Mesenchymal stem cell (in vitro differentiated cells and primary cell): ENCODE data around the gene ASB2.

ENCODE experiments used
- DNase-seq: peaks from one replicate; pipeline ENCODE4 v3.0.0-alpha.2; 2013
- H2AFZ ChIP-seq: one replicate; pipeline ENCODE4 v1.6.1; 2013; ENCODE audit warnings: low read depth, mild to moderate bottlenecking, control low read depth, inconsistent platforms, low read length, moderate library complexity
- H2AK5ac ChIP-seq: 2 replicates; pipeline ENCODE4 v1.6.1; 2013; ENCODE audit warnings: low read length, moderate library complexity, mild to moderate bottlenecking, inconsistent platforms; ENCODE audit not compliant: severe bottlenecking
- H2BK120ac ChIP-seq: one replicate; pipeline ENCODE4 v1.6.1; 2013; ENCODE audit warnings: low read depth, mild to moderate bottlenecking, inconsistent platforms, low read length, moderate library complexity
- H2BK12ac ChIP-seq, 2 experiments: one replicate each; pipeline ENCODE4 v1.6.1; 2013; ENCODE audit warnings: inconsistent platforms in 2 of 2, low read length in 2 of 2, mild to moderate bottlenecking in 2 of 2, moderate library complexity in 2 of 2, control low read depth in 1 of 2
- H2BK15ac ChIP-seq: one replicate; pipeline ENCODE4 v1.6.1; 2013; ENCODE audit warnings: mild to moderate bottlenecking, low read depth, inconsistent platforms; ENCODE audit not compliant: poor library complexity, severe bottlenecking
- H2BK5ac ChIP-seq: 2 replicates; pipeline ENCODE4 v1.6.1; 2013; ENCODE audit warnings: low read depth, mild to moderate bottlenecking, low read length, control low read depth, inconsistent platforms; ENCODE audit not compliant: poor library complexity, severe bottlenecking
- H3K14ac ChIP-seq, 2 experiments: one replicate each; pipeline ENCODE4 v1.6.1; 2013; ENCODE audit warnings: inconsistent platforms in 2 of 2, low read length in 2 of 2, control low read depth in 1 of 2, mild to moderate bottlenecking in 1 of 2, moderate library complexity in 1 of 2
- H3K18ac ChIP-seq, 2 experiments: one replicate each; pipeline ENCODE4 v1.6.1; 2013; ENCODE audit warnings: inconsistent platforms in 2 of 2, low read length in 2 of 2, control low read depth in 1 of 2, low read depth in 1 of 2, mild to moderate bottlenecking in 1 of 2
- H3K23ac ChIP-seq, 2 experiments: one replicate each; pipeline ENCODE4 v1.6.1; 2013; ENCODE audit warnings: inconsistent platforms in 2 of 2, low read length in 2 of 2, mild to moderate bottlenecking in 2 of 2, moderate library complexity in 2 of 2, control low read depth in 1 of 2
- H3K27ac ChIP-seq: 2 replicates; pipeline ENCODE4 v1.5.1; 2013; ENCODE audit warnings: mild to moderate bottlenecking, moderate library complexity, low read length, control low read depth, inconsistent platforms; ENCODE audit not compliant: poor library complexity, severe bottlenecking
- H3K27me3 ChIP-seq, 2 experiments: 2 replicates each; pipeline versions ENCODE4 v1.6.1 to v1.7.0; 2013; ENCODE audit warnings: low read length in 2 of 2, mild to moderate bottlenecking in 2 of 2, moderate library complexity in 2 of 2, control low read depth in 1 of 2, inconsistent platforms in 1 of 2; ENCODE audit not compliant: control insufficient read depth in 1 of 2, insufficient read depth in 1 of 2
- H3K36me3 ChIP-seq, 2 experiments: 2 replicates each; pipeline versions ENCODE4 v1.6.1 to v1.7.0; 2013; ENCODE audit warnings: low read length in 2 of 2, control low read depth in 1 of 2, inconsistent platforms in 1 of 2, low read depth in 1 of 2, mild to moderate bottlenecking in 1 of 2; ENCODE audit not compliant: insufficient read depth in 2 of 2, control insufficient read depth in 1 of 2
- H3K4ac ChIP-seq, 2 experiments: one replicate each; pipeline ENCODE4 v1.6.1; 2013; ENCODE audit warnings: inconsistent platforms in 2 of 2, low read length in 2 of 2, mild to moderate bottlenecking in 2 of 2, moderate library complexity in 2 of 2, control low read depth in 1 of 2, low read depth in 1 of 2
- H3K4me1 ChIP-seq: 2 replicates; pipeline ENCODE4 v1.6.1; 2013; ENCODE audit warnings: low read depth, low read length, control low read depth; ENCODE audit not compliant: control insufficient read depth, insufficient read depth
- H3K4me2 ChIP-seq: 2 replicates; pipeline ENCODE4 v1.6.1; 2013; ENCODE audit warnings: low read length, mild to moderate bottlenecking, inconsistent platforms; ENCODE audit not compliant: poor library complexity, severe bottlenecking
- H3K4me3 ChIP-seq, 2 experiments: 2 replicates each; pipeline versions ENCODE4 v1.5.1 to v1.7.0; 2013; ENCODE audit warnings: low read length in 2 of 2, mild to moderate bottlenecking in 2 of 2, control low read depth in 1 of 2, low read depth in 1 of 2; ENCODE audit not compliant: insufficient read depth in 1 of 2
- H3K79me1 ChIP-seq: replicated peaks from 2 replicates; pipeline ENCODE4 v1.6.1; 2013; ENCODE audit warnings: mild to moderate bottlenecking, control low read depth, low read length, inconsistent platforms; ENCODE audit not compliant: poor library complexity, severe bottlenecking
- H3K9ac ChIP-seq: 2 replicates; pipeline ENCODE4 v1.7.0; 2013; ENCODE audit warnings: mild to moderate bottlenecking, low read length, moderate library complexity
- H3K9me3 ChIP-seq: 2 replicates; pipeline ENCODE4 v1.7.0; 2013; ENCODE audit warnings: mild to moderate bottlenecking, low read length; ENCODE audit not compliant: control insufficient read depth
- H4K8ac ChIP-seq: one replicate; pipeline ENCODE4 v1.6.1; 2013; ENCODE audit warnings: inconsistent platforms, mild to moderate bottlenecking, low read length, moderate library complexity
- H4K91ac ChIP-seq: one replicate; pipeline ENCODE4 v1.6.1; 2013; ENCODE audit warnings: mild to moderate bottlenecking, low read length, inconsistent platforms
- WGBS: methylation state at CpG from one replicate; pipeline ENCODE4 v1.1.7; 2013; ENCODE audit warnings: mixed read lengths; 5-methylcytosine and 5-hydroxymethylcytosine counted together

ASB2 gene

GRCh38 chr14:94022532-94023411 lies 46.4 kb upstream of the ASB2 start:
- Histone ChIP-seq H3K14ac (no peak overlapping the region), H2BK5ac (no peak overlapping the region), H3K18ac (no peak overlapping the region), H4K8ac (no peak overlapping the region), H2BK120ac (no peak overlapping the region), H2BK12ac (no peak overlapping the region), H3K27me3 (peaks cover 6 to 14% of the 10 kb centered on the region in 2 experiments), H3K27ac (no peak overlapping the region), H2BK15ac (no peak overlapping the region), H2AK5ac (no peak overlapping the region), H4K91ac (no peak overlapping the region), H3K36me3 (no peaks in the 10 kb centered on the region), H3K4me2 (no peak overlapping the region), H3K4ac (no peak overlapping the region), H3K4me1 (peaks cover 22% of the 10 kb centered on the region), H2AFZ (no peak overlapping the region), H3K23ac (no peak overlapping the region), H3K79me1 (peaks cover 13% of the 10 kb centered on the region), H3K4me3 (no peak overlapping the region), H3K9me3 (no peaks in the 10 kb centered on the region), H3K9ac (no peak overlapping the region)
- DNase-seq, result no peak
- 77% methylated on average over 10 of the region's 10 CpGs for WGBS

GRCh38 chr14:94021416-94022157 lies 45.2 kb upstream of the ASB2 start:
- no peak overlapping the region for H2BK12ac ChIP-seq
- no peak overlapping the region for H3K18ac ChIP-seq
- H2AK5ac ChIP-seq, result no peak overlapping the region
- no peak overlapping the region for H3K23ac ChIP-seq
- H3K27me3 ChIP-seq, result peaks cover 15 to 26% of the 10 kb centered on the region in 2 experiments
- H3K4me1 ChIP-seq, result peaks cover 11% of the 10 kb centered on the region
- H2AFZ ChIP-seq, result no peak overlapping the region
- no peaks in the 10 kb centered on the region for H3K36me3 ChIP-seq
- no peak overlapping the region for H3K4me3 ChIP-seq
- H3K4me2 ChIP-seq, result no peak overlapping the region
- no peak overlapping the region for H2BK5ac ChIP-seq
- no peak overlapping the region for H3K4ac ChIP-seq
- 71% methylated on average over 9 of the region's 10 CpGs for WGBS
- no peak overlapping the region for H2BK15ac ChIP-seq
- H3K27ac ChIP-seq, result peak overlapping the region; percentile 17
- no peak overlapping the region for H2BK120ac ChIP-seq
- H3K9ac ChIP-seq, result no peak overlapping the region
- H3K9me3 ChIP-seq, result no peaks in the 10 kb centered on the region
- H4K91ac ChIP-seq, result no peak overlapping the region
- H4K8ac ChIP-seq, result no peak overlapping the region
- peaks cover under 1% of the 10 kb centered on the region for H3K79me1 ChIP-seq
- no peak overlapping the region for H3K14ac ChIP-seq
- DNase-seq, result no peak

GRCh38 chr14:94021001-94021400 lies 44.6 kb upstream of the ASB2 start:
- Histone ChIP-seq H3K4me3 (no peak overlapping the region), H2AK5ac (no peak overlapping the region), H3K4me1 (peaks cover 10% of the 10 kb centered on the region), H3K27me3 (peaks cover 20 to 31% of the 10 kb centered on the region in 2 experiments), H3K23ac (no peak overlapping the region), H3K36me3 (no peaks in the 10 kb centered on the region), H3K79me1 (no peaks in the 10 kb centered on the region), H3K14ac (no peak overlapping the region), H3K9ac (no peak overlapping the region), H2BK15ac (no peak overlapping the region), H3K4me2 (no peak overlapping the region), H2BK5ac (no peak overlapping the region), H4K91ac (no peak overlapping the region), H2AFZ (no peak overlapping the region), H3K18ac (no peak overlapping the region), H2BK12ac (no peak overlapping the region), H3K27ac (peak overlapping the region; percentile 17), H4K8ac (no peak overlapping the region), H2BK120ac (no peak overlapping the region), H3K9me3 (no peaks in the 10 kb centered on the region), H3K4ac (no peak overlapping the region)
- no peak for DNase-seq
- WGBS, result no CpG with 5 or more reads among the region's 2 CpGs

- Histone ChIP-seq H2BK12ac (no peak overlapping the region), H4K8ac (no peak overlapping the region), H3K9ac (no peak overlapping the region), H3K4ac (no peak overlapping the region), H2BK5ac (no peak overlapping the region), H3K27ac (no peak overlapping the region), H3K4me3 (no peak overlapping the region), H2BK15ac (no peak overlapping the region), H3K4me2 (no peak overlapping the region), H3K14ac (no peak overlapping the region), H3K27me3 (peaks cover 25 to 36% of the 10 kb centered on the region in 2 experiments), H3K18ac (no peak overlapping the region), H4K91ac (no peak overlapping the region), H3K9me3 (no peaks in the 10 kb centered on the region), H2AK5ac (no peak overlapping the region), H3K4me1 (peaks cover 8% of the 10 kb centered on the region), H2BK120ac (no peak overlapping the region), H3K79me1 (no peaks in the 10 kb centered on the region), H2AFZ (no peak overlapping the region), H3K36me3 (no peaks in the 10 kb centered on the region), H3K23ac (peak overlapping the region in 1 of 2 experiments; percentile 35)
- no peak for DNase-seq
- 85% methylated on average over 4 of the region's 4 CpGs for WGBS
These were observed 43.9 kb upstream of the ASB2 start for GRCh38 chr14:94020267-94020666.
